ENCODE measurements around the gene CARD9.

CARD9 gene

DNA sequence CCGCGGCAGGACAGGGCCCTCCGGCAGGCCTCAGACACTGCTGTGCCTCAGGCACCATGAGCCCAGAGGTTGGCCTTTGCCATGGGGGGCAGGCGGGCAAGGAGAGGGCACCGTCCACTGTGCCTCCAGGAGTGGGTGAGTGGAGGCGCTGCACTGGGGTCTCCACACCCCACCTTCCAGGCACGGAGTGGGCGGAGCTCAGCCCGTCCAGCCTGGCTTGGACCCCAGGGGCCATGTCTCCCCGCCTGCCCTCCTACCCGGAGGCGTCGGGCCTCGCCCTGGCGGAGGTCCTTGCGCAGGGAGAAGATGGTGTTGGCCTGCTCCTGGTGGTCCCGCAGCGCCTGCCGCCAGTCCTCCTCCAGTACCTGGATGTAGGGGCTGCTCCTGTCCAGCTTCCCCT, 3.4 kb downstream of the CARD9 start:
- H3K27me3 Mint-ChIP-seq: peaks cover 0 to 6% of the 10 kb centered on the region in 2 donors
- H3K9me3 Mint-ChIP-seq: no peaks in the 10 kb centered on the region
- no peak overlapping the region for H3K4me3 Mint-ChIP-seq
- DNase-seq (no peak), ATAC-seq (replicated peaks) (no peak)
- H3K27ac Mint-ChIP-seq: no peak overlapping the region
- peaks cover 35 to 48% of the 10 kb centered on the region in 2 donors for H3K36me3 Mint-ChIP-seq
- peaks cover 17 to 34% of the 10 kb centered on the region in 2 donors for H3K4me1 Mint-ChIP-seq

- no peak overlapping the region for H3K4me3 Mint-ChIP-seq
- peaks cover 0 to 6% of the 10 kb centered on the region in 2 donors for H3K27me3 Mint-ChIP-seq
- H3K27ac Mint-ChIP-seq: no peak overlapping the region
- no peaks in the 10 kb centered on the region for H3K9me3 Mint-ChIP-seq
- DNase-seq (no peak), ATAC-seq (replicated peaks) (no peak)
- peaks cover 16 to 34% of the 10 kb centered on the region in 2 donors for H3K4me1 Mint-ChIP-seq
- H3K36me3 Mint-ChIP-seq: peaks cover 31 to 40% of the 10 kb centered on the region in 2 donors
These were observed 5.3 kb downstream of the CARD9 start for GRCh38 chr9:136368190-136368589.

GRCh38 chr9:136367296-136368145, 5.9 kb downstream of the CARD9 start:
- H3K27ac Mint-ChIP-seq: no peak overlapping the region
- H3K27me3 Mint-ChIP-seq: peaks cover 0 to 6% of the 10 kb centered on the region in 2 donors
- H3K4me3 Mint-ChIP-seq: no peak overlapping the region
- DNase-seq: no peak
- no peaks in the 10 kb centered on the region for H3K9me3 Mint-ChIP-seq
- peaks cover 29 to 37% of the 10 kb centered on the region in 2 donors for H3K36me3 Mint-ChIP-seq
- ATAC-seq (replicated peaks): no peak
- H3K4me1 Mint-ChIP-seq: peaks cover 12 to 34% of the 10 kb centered on the region in 2 donors

DNA sequence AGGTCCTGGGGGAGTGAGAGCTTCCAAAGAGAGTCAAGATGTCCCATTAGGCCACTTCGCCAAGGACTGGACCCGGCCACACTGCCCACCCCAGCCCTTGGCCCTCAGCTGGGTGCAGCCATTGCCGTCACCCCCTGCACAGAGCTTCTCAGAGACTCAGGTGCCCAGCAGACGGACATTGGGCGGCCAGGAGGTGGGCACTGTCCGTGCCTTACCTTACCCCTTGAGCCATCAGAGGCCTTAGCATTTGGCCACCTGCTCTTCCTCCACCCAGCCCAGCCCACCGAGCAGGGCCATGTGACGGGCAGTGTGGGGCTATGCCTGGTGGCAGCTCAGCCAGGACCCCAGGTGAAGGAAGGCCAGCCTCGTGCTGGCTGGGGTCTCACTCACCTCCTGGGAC, 6.6 kb downstream of the CARD9 start:
- ATAC-seq (replicated peaks) (no peak), DNase-seq (no peak)
- no peak overlapping the region for H3K27ac Mint-ChIP-seq
- no peak overlapping the region for H3K4me3 Mint-ChIP-seq
- peaks cover 8 to 36% of the 10 kb centered on the region in 2 donors for H3K4me1 Mint-ChIP-seq
- H3K27me3 Mint-ChIP-seq: peaks cover 0 to 6% of the 10 kb centered on the region in 2 donors
- H3K9me3 Mint-ChIP-seq: no peaks in the 10 kb centered on the region
- H3K36me3 Mint-ChIP-seq: peaks cover 27 to 36% of the 10 kb centered on the region in 2 donors

- Mint-ChIP-seq H3K36me3 (peaks cover 22 to 35% of the 10 kb centered on the region in 2 donors), H3K27ac (no peak overlapping the region), H3K9me3 (no peaks in the 10 kb centered on the region), H3K4me3 (no peak overlapping the region), H3K4me1 (peaks cover 10 to 39% of the 10 kb centered on the region in 2 donors), H3K27me3 (peaks cover 0 to 6% of the 10 kb centered on the region in 2 donors)
- ATAC-seq (replicated peaks) (no peak), DNase-seq (no peak)
These were observed 7.7 kb downstream of the CARD9 start for GRCh38 chr9:136365775-136366222.

GRCh38 chr9:136364942-136365774, 8.3 kb downstream of the CARD9 start:
- no peak for DNase-seq
- Mint-ChIP-seq H3K4me3 (no peak overlapping the region), H3K4me1 (peaks cover 10 to 39% of the 10 kb centered on the region in 2 donors), H3K36me3 (peaks cover 22 to 40% of the 10 kb centered on the region in 2 donors), H3K9me3 (no peaks in the 10 kb centered on the region), H3K27ac (peak overlapping the region; percentile 69), H3K27me3 (peaks cover 0 to 6% of the 10 kb centered on the region in 2 donors)
- no peak for ATAC-seq (replicated peaks)

DNA sequence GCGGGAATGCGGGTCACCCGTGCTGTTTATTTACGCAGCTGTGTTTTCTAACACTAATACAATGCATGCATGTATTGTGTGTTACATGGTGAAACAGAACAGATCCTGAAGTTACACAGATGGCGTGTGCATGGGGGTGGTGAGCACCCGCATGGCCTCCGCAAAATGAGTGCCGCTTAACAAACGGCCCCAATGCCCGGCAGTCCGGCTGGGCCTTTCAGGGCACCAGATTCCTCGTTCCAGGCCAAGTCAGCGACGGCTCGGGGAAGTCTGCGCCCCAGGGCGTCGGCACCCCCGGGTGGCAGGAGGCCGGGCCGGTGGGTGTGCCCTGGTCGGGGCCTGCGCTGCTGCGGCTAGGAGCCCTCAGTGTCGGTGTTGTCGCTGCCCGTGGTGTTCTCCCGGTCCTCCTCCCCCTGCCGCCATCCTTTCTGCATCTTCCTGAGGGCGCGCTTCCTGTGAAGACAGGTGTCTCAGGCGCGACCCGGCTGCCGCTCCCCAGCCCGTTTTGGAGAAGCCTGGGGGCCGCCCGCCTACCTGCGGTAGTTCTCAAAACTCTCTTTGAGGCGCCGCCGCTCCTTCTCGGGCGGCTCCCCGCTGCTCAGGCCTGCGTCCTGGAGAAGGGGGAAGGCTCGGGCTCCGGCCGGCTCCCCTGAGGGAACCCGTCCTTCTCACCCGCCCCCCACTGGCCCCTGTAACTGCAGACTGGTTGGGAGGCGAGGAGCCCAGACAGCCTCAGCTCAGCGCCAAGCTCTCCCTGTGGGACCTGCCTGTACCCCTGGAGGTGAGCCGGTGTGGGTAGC, 9.3 kb downstream of the CARD9 start:
- DNase-seq (no peak), ATAC-seq (replicated peaks) (peak; percentile 1 to 2)
- Mint-ChIP-seq H3K36me3 (peaks cover 19 to 34% of the 10 kb centered on the region in 2 donors), H3K27me3 (peaks cover 0 to 6% of the 10 kb centered on the region in 2 donors), H3K27ac (peak overlapping the region; percentile 77), H3K4me1 (peaks cover 10 to 39% of the 10 kb centered on the region in 2 donors), H3K4me3 (peak overlapping the region; percentile 63 to 94), H3K9me3 (no peaks in the 10 kb centered on the region)

GRCh38 chr9:136363106-136363948, 10.1 kb downstream of the CARD9 start, which contains the start of gene DNLZ:
Gene DNLZ, minus strand, starts transcription at chr9:136363744. Its CDS starts 30 bp downstream, at chr9:136363714.
- peaks cover 10 to 39% of the 10 kb centered on the region in 2 donors for H3K4me1 Mint-ChIP-seq
- peaks cover 20 to 37% of the 10 kb centered on the region in 2 donors for H3K36me3 Mint-ChIP-seq
- H3K4me3 Mint-ChIP-seq: peak within 1 kb of the TSS; percentile 87 to 94
- H3K9me3 Mint-ChIP-seq: no peaks in the 10 kb centered on the region
- peak within 1 kb of the TSS; percentile 96 for H3K27ac Mint-ChIP-seq
- H3K27me3 Mint-ChIP-seq: peaks cover 0 to 6% of the 10 kb centered on the region in 2 donors
- ATAC-seq (replicated peaks) (peak; percentile 84 to 86), DNase-seq (peak; percentile 88)

DNA sequence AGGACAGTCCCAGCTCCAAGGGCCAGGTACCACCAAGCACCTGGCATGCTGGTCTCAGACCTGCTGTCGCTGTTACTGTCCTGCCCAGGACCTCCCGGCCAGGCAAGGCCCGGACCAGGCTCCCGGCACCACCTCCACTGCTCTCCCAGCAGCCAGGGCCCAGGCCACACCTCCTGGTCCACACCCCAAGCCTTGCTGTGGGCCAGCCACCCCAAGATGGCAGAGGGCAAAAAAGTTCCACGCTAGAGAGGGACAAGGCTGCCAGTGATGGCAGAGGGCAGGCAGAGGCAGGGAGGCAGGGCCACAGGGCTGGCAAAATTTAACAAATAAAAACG, 11.1 kb downstream of the CARD9 start:
- no peak overlapping the region for H3K4me3 Mint-ChIP-seq
- H3K9me3 Mint-ChIP-seq: no peaks in the 10 kb centered on the region
- peak overlapping the region; percentile 96 for H3K27ac Mint-ChIP-seq
- no peak for DNase-seq
- ATAC-seq (replicated peaks): no peak
- H3K4me1 Mint-ChIP-seq: peaks cover 10 to 39% of the 10 kb centered on the region in 2 donors
- peaks cover 0 to 6% of the 10 kb centered on the region in 2 donors for H3K27me3 Mint-ChIP-seq
- H3K36me3 Mint-ChIP-seq: peaks cover 13 to 29% of the 10 kb centered on the region in 2 donors

- Mint-ChIP-seq H3K27ac (no peak overlapping the region), H3K4me1 (peaks cover 10 to 39% of the 10 kb centered on the region in 2 donors), H3K9me3 (no peaks in the 10 kb centered on the region), H3K36me3 (peaks cover 13 to 29% of the 10 kb centered on the region in 2 donors), H3K27me3 (peaks cover 0 to 6% of the 10 kb centered on the region in 2 donors), H3K4me3 (no peak overlapping the region)
- DNase-seq (no peak), ATAC-seq (replicated peaks) (no peak)
These were observed 11.6 kb downstream of the CARD9 start for GRCh38 chr9:136361754-136362449.

DNA sequence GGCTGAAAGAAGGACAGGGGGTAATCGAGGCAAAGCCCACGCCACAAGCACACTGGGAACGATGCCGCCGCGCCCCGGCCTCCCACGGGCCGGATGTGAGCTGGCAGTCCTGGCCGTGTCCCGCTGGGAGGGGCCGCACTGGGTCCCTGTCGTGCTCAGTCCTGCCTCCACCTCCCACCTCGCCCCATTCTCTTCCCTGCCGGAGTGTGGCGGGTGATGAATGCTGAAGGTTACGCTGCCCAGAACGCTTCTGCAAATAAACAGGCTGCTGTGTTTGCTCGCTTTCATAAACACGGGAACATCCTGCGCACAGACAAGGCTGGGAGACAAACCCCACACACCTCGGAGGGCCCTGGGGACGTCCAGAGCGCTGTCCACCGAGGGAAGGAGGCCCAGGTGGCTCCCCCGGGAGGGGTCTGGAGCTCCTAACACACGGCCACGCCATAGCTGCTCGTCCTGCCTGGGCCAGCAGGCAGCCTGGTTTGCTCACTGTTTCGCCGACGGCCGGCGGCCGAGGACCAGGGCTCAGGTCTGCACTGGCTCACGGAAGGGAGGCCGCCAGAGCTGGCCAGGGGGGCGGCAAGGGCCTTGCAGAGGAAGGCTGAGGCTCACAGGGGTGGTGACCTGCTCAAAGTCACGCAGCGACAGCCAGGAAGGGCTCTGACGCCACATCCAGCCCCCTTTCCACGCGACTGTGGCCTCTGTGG, 12.3 kb downstream of the CARD9 start:
- no peak overlapping the region for H3K4me3 Mint-ChIP-seq
- ATAC-seq (replicated peaks): no peak

More for the DNA sequence above, 12.3 kb downstream of the CARD9 start:
- Mint-ChIP-seq H3K27me3 (peaks cover 0 to 4% of the 10 kb centered on the region in 2 donors), H3K4me1 (peaks cover 10 to 36% of the 10 kb centered on the region in 2 donors), H3K36me3 (peaks cover 16 to 28% of the 10 kb centered on the region in 2 donors), H3K9me3 (no peaks in the 10 kb centered on the region), H3K27ac (no peak overlapping the region)
- no peak for DNase-seq
